GM23248 (cell line): ENCODE measurements around the gene CEP295NL. TPM values are rescaled to one million over a fixed set of nuclear protein-coding genes. Genes with fewer than 3 reads are reported as not detected.
A peak's percentile ranks its signal among the peaks of the same experiment; 100 is the strongest.
"Not testable (repeated sequence)": the region's sequence is repeated elsewhere in the genome, so short reads cannot be mapped to it uniquely, and the experiment has no call there.

ENCODE experiments used
- DNase-seq: peaks from one replicate; pipeline ENCODE4 v3.0.0-alpha.2; 2015
- H2AFZ ChIP-seq: fragments of 200-600 bp; sonication (generic); 2 replicates; pipeline ENCODE4 v1.6.1; 2016; ENCODE audit warnings: antibody characterized with exemption
- H3F3A ChIP-seq: fragments of 200-600 bp; sonication (generic); 2 replicates; pipeline ENCODE4 v1.6.1; 2016; ENCODE audit warnings: mild to moderate bottlenecking, antibody characterized with exemption, mixed run types; ENCODE audit not compliant: insufficient read depth
- H3K27ac ChIP-seq: fragments of 200-600 bp; sonication (generic); 2 replicates; pipeline ENCODE4 v1.5.1; 2016; ENCODE audit warnings: mild to moderate bottlenecking
- H3K27me3 ChIP-seq: fragments of 200-600 bp; sonication (generic); replicated peaks from 2 replicates; pipeline ENCODE4 v1.6.1; 2016; ENCODE audit warnings: mild to moderate bottlenecking; ENCODE audit not compliant: insufficient read depth
- H3K36me3 ChIP-seq: fragments of 200-600 bp; sonication (generic); 2 replicates; pipeline ENCODE4 v1.6.1; 2016; ENCODE audit warnings: low read depth, mild to moderate bottlenecking
- H3K4me1 ChIP-seq: fragments of 200-600 bp; sonication (generic); 2 replicates; pipeline ENCODE4 v1.6.1; 2016; ENCODE audit warnings: mild to moderate bottlenecking; ENCODE audit not compliant: insufficient read depth
- H3K4me2 ChIP-seq: fragments of 200-600 bp; sonication (generic); one replicate; pipeline ENCODE4 v1.6.1; 2016; ENCODE audit warnings: mild to moderate bottlenecking; ENCODE audit not compliant: unreplicated experiment
- H3K4me3 ChIP-seq: fragments of 200-600 bp; sonication (generic); 2 replicates; pipeline ENCODE4 v1.5.1; 2016; ENCODE audit warnings: mild to moderate bottlenecking
- H3K79me2 ChIP-seq: fragments of 200-600 bp; sonication (generic); 2 replicates; pipeline ENCODE4 v1.6.1; 2016; ENCODE audit warnings: mild to moderate bottlenecking; ENCODE audit not compliant: insufficient read depth
- H3K9ac ChIP-seq: fragments of 200-600 bp; sonication (generic); 2 replicates; pipeline ENCODE4 v1.6.1; 2016; ENCODE audit warnings: mild to moderate bottlenecking
- H3K9me2 ChIP-seq: fragments of 200-600 bp; sonication (generic); 2 replicates; pipeline ENCODE4 v1.6.1; 2016; ENCODE audit warnings: mixed run types, mild to moderate bottlenecking, moderate library complexity; ENCODE audit not compliant: insufficient read depth
- H3K9me3 ChIP-seq: fragments of 200-600 bp; sonication (generic); one replicate; pipeline ENCODE4 v1.6.1; 2017; ENCODE audit warnings: low read depth
- H4K20me1 ChIP-seq: fragments of 200-600 bp; sonication (generic); 2 replicates; pipeline ENCODE4 v1.6.0; 2016; ENCODE audit not compliant: insufficient read depth
- EZH2 ChIP-seq: fragments of 200-600 bp; sonication (generic); IDR thresholded peaks from 2 replicates; pipeline ENCODE4 v1.6.1; 2018; ENCODE audit warnings: antibody characterized with exemption, mild to moderate bottlenecking; ENCODE audit not compliant: insufficient read depth, poor library complexity, severe bottlenecking
- EZH2phosphoT487 ChIP-seq: fragments of 200-600 bp; sonication (generic); IDR thresholded peaks from 2 replicates; pipeline ENCODE4 v1.6.1; 2018; ENCODE audit warnings: antibody characterized with exemption, moderate library complexity, mild to moderate bottlenecking, low read depth; ENCODE audit not compliant: insufficient read depth
- WGBS, 2 experiments: methylation state at CpG; one replicate each; pipeline ENCODE4 v1.1.6; 2015 to 2017; ENCODE audit warnings: low lambda C conversion rate in 2 of 2, low coverage in 1 of 2; ENCODE audit errors: missing lambda C conversion rate in 2 of 2; 5-methylcytosine and 5-hydroxymethylcytosine counted together
- in situ Hi-C: fragments of 300-500 bp; cut with MboI; formaldehyde crosslinking; loops from 2 replicates; pipeline ENCODE4 v1.15.0; 2020
- polyA plus RNA-seq: library from polyadenylated mRNA; unstranded; fragments of >200 nt; fragmentation: Nextera tagmentation; extraction: Ambion mirVana; gene quantifications from 2 replicates; pipeline ENCODE4 v1.2.1, GENCODE V29; 2016
- total RNA-seq: library from RNA; depleted of rRNA; stranded (reverse); fragments of >200 nt; shearing (Covaris generic); gene quantifications from 2 replicates; pipeline ENCODE4 v1.2.3, GENCODE V29; 2014

The CEP295NL gene
- total and polyA plus RNA-seq, 2 experiments from 2014 or later: 0.11 to 0.14 TPM

DNA sequence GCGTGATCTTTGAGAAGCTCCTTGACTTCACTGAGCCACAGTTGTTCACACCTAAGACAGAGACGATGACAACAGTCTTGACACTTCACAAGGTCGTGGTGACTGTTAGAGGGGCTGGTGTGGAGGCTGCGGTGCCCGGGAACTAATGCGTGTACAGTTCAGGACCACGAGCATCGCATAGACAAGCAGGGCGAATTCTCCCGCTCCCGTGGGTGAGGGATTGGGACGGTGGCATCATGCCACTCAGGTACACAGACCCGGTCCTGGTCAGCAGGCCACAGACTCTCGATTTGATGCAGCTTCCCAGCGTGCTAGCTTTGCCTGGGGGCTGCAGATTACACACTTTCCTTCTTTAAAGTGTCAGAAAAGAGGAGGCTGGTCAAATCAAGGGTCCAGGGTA, 24.7 kb downstream of the CEP295NL start:
- H3K9ac ChIP-seq: no peak overlapping the region
- in situ Hi-C loops: no loop called here
- H3K4me2 ChIP-seq: no peak overlapping the region
- no peak for DNase-seq
- H3K36me3 ChIP-seq: peaks cover 3% of the 10 kb centered on the region; the same call in 1 of the 2 replicates
- peaks cover 91% of the 10 kb centered on the region for H3K79me2 ChIP-seq
- no peak overlapping the region for H2AFZ ChIP-seq
- no peaks in the 10 kb centered on the region for H4K20me1 ChIP-seq
- H3F3A ChIP-seq: peaks cover 72% of the 10 kb centered on the region
- 96 to 97% methylated on average over 15 of the region's 15 CpGs for WGBS, 2 experiments
- no peaks in the 10 kb centered on the region for H3K9me2 ChIP-seq
- H3K27ac ChIP-seq: no peak overlapping the region
- H3K4me3 ChIP-seq: no peak overlapping the region
- H3K9me3 ChIP-seq: no peaks in the 10 kb centered on the region
- H3K27me3 ChIP-seq: no peaks in the 10 kb centered on the region
- H3K4me1 ChIP-seq: peaks cover 39% of the 10 kb centered on the region
- no peak for TF ChIP-seq EZH2phosphoT487
- TF ChIP-seq EZH2: no peak

DNA sequence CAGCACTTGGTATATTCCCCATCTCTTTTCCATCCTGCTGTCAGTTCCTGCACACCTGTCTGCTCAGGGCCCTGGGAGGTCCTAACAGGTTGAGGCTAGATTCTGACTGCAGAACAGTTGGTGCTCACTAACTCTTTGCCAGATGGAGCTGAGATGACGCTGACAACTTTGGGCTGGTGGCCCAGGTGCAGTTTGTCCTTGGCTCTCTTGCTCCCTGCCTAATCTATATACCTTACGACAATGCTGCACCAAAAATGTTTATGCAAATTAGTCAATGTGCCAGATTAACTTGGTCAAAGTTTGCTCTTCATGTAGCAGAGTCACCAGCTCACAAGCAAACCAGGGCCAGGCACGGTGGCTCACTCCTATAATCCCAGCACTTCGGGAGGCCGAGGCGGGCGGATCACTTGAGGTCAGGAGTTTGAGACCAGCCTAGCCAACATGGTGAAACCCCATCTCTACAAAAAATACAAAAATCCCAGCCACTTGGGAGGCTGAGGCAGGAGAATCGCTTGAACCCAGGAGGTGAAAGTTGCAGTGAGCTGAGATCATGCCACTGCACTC, 26.0 kb downstream of the CEP295NL start:
- H3K27me3 ChIP-seq, in situ Hi-C loops, H3K9ac ChIP-seq, H3K4me2 ChIP-seq, H3K9me3 ChIP-seq, H3K9me2 ChIP-seq, H4K20me1 ChIP-seq, H3K4me3 ChIP-seq, DNase-seq, H2AFZ ChIP-seq: not testable (repeated sequence)
- Histone ChIP-seq H3F3A (peaks cover 70% of the 10 kb centered on the region), H3K4me1 (peaks cover 27% of the 10 kb centered on the region), H3K27ac (peak overlapping the region; percentile 19; the same call in 1 of the 2 replicates), H3K79me2 (peaks cover 97% of the 10 kb centered on the region), H3K36me3 (peaks cover 15% of the 10 kb centered on the region)
- WGBS, 2 experiments: 86 to 88% methylated on average over 8 of the region's 8 CpGs

DNA sequence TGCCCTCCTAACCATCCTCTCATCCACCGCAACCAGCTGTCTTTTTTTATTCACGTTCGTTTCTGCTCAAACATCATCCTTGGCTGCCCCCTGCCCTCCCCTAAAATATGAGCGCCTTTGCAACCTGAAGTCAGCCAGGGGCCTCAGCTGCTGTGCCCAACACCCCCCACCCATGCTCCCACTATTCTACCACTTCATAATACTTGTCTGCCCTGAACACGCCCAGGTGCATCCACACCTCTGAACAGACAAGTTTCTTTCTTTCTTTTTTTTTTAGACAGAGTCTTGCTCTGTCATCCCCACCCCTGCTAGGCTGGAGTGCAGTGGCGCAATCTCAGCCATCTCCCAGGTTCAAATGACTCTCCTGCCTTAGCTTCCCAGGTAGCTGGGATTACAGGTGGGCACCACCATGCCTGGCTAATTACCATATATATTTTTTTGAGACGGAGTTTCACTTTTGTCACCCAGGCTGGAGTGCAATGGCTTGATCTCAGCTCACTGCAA, 26.9 kb downstream of the CEP295NL start:
- Histone ChIP-seq H3K27me3 (no peaks in the 10 kb centered on the region), H2AFZ (no peak overlapping the region), H3K4me2 (no peak overlapping the region), H3K36me3 (peaks cover 19% of the 10 kb centered on the region), H3K27ac (peak overlapping the region; percentile 19), H3K4me1 (peaks cover 27% of the 10 kb centered on the region), H4K20me1 (no peaks in the 10 kb centered on the region), H3K79me2 (peaks cover 96% of the 10 kb centered on the region), H3K4me3 (no peak overlapping the region), H3K9me3 (no peaks in the 10 kb centered on the region), H3K9ac (no peak overlapping the region), H3K9me2 (no peaks in the 10 kb centered on the region), H3F3A (peaks cover 64% of the 10 kb centered on the region)
- in situ Hi-C loops: no loop called here
- no peak for TF ChIP-seq EZH2
- no peak for TF ChIP-seq EZH2phosphoT487
- DNase-seq: no peak
- 85 to 86% methylated on average over 7 of the region's 7 CpGs for WGBS, 2 experiments

DNA sequence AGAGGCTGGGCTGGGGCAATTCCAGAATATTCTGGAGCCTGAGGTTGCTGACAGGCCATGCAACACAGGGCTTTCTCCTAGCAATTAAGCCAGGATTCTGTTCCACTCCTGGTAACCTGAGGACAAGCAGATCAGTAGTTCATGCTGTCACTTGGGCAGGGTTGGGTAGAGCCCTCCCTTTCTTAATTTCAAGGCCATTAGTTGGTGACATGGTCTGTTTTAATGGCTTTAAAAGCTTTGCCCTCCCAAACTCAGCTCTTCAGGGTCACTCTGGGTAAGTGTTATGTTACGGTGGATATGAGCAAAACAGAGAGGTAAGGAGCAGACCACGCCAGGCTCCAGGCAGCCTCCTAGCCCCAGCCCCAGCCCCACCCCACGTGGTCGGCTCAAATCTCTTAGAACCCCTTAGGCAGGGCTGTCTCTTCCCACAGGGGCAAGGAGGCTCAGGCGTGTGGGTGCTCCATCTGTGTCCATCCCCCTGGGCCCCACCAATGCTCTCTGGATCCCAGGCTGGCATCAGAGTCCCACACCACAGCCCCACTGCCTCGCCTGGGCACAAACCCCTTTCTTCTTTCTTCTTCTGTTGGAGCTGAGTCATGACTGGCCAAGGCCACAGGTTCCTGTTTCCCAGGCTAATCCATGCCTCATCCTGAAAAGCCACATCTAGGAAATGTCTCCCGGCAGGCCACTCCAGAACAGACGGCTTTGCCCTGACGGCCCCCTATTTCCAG, 27.5 kb downstream of the CEP295NL start:
- H3F3A ChIP-seq: peaks cover 59% of the 10 kb centered on the region
- no peak overlapping the region for H3K9ac ChIP-seq
- peaks cover 25% of the 10 kb centered on the region for H3K36me3 ChIP-seq
- H3K79me2 ChIP-seq: peaks cover 96% of the 10 kb centered on the region
- no peaks in the 10 kb centered on the region for H3K27me3 ChIP-seq
- H3K4me1 ChIP-seq: peaks cover 25% of the 10 kb centered on the region
- in situ Hi-C loops: no loop called here
- H4K20me1 ChIP-seq: no peaks in the 10 kb centered on the region
- no peak overlapping the region for H3K4me2 ChIP-seq
- peak overlapping the region; percentile 19 for H3K27ac ChIP-seq
- H3K4me3 ChIP-seq: no peak overlapping the region
- DNase-seq: peak; percentile 29
- H3K9me3 ChIP-seq: no peaks in the 10 kb centered on the region
- 87 to 90% methylated on average over 9 of the region's 9 CpGs for WGBS, 2 experiments
- no peak for TF ChIP-seq EZH2phosphoT487
- TF ChIP-seq EZH2: no peak
- no peaks in the 10 kb centered on the region for H3K9me2 ChIP-seq
- H2AFZ ChIP-seq: no peak overlapping the region
